Right lobe of liver (tissue), 4 donors: ENCODE results near the gene SEC16B.

Experiments
- CTCF ChIP-seq, 4 donors: fragments of 200-600 bp in 3 of 4; fragments of 450-650 bp in 1 of 4; IDR thresholded peaks; one replicate each; pipeline versions ENCODE4 v1.5.1 to v1.8.0; 2016 to 2022; ENCODE audit warnings: antibody characterized with exemption in 4 of 4, mild to moderate bottlenecking in 2 of 4
- POLR2A ChIP-seq: fragments of 450-650 bp; IDR thresholded peaks from one replicate; pipeline ENCODE4 v1.6.1; 2017; ENCODE audit warnings: antibody characterized with exemption, mild to moderate bottlenecking
- donor health status: DM: no; HTN: no; CAD: no.
- donor health status: DM: no; HTN: no; CAD: no.
- donor health status: DM: no; HTN: yes; CAD: no.

- no peak for TF ChIP-seq CTCF (IDR thresholded peaks at IDR 0.05)
- TF ChIP-seq POLR2A, result no peak
Observed at GRCh38 chr1:177964336-177964735, 5.5 kb downstream of the SEC16B start.
